Activated T-cell treated with anti-CD3 and anti-CD28 coated beads, Interleukin-2, amount 50 U/mL, for 24 hours (primary cell): ENCODE results near the gene TM7SF2.
A peak's percentile ranks its signal among the peaks of the same experiment; 100 is the strongest.

ENCODE experiments used
- DNase-seq: peaks from one replicate; pipeline ENCODE4 v3.0.0-alpha.2; 2020
- H3K27ac Mint-ChIP-seq: 2 replicates; pipeline ENCODE4 v1.8.0; 2020; ENCODE audit warnings: mild to moderate bottlenecking, mixed read lengths
- H3K27me3 Mint-ChIP-seq: 2 replicates; pipeline ENCODE4 v1.8.0; 2020; ENCODE audit warnings: mixed read lengths
- H3K36me3 Mint-ChIP-seq: 2 replicates; pipeline ENCODE4 v1.8.0; 2020; ENCODE audit warnings: low read depth, mixed read lengths
- H3K4me1 Mint-ChIP-seq: 2 replicates; pipeline ENCODE4 v1.8.0; 2020; ENCODE audit warnings: low read depth, mixed read lengths
- H3K4me3 Mint-ChIP-seq: 2 replicates; pipeline ENCODE4 v1.8.0; 2020; ENCODE audit warnings: mild to moderate bottlenecking, moderate library complexity, mixed read lengths
- H3K9me3 Mint-ChIP-seq: 2 replicates; pipeline ENCODE4 v1.8.0; 2020; ENCODE audit warnings: mixed read lengths

Gene TM7SF2

DNA sequence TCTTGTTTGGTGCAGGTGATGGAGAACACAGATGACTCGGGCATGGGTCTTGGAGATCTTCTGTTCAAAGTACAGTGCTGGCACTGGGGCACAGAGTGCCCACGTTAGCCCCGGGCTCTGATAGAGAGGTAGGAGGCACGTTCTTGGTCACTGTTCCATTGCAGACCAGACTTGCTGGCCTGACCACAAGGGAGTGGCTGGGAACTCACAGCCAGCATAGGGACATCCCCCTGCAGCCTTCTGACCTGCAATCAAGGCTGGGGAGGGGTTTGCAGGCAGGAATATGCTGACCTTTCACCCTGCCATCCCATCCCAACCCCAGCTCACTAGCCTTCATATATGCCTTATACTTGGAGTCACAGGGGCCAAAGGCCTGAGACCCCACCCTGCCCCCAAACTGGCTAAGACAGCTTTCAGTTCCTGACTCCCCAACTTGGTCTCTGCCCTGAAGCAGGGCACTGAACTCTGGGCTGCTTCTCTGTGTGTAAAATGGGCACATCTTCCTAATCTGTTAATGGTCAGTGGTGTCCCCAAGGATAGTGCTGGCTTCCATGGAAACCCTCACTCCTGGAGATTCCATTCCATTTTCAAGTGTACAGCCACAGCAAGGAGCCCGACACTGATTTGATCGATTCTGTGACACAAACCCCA lies 15.1 kb downstream of the TM7SF2 start:
- H3K4me1 Mint-ChIP-seq: peaks cover 26% of the 10 kb centered on the region
- H3K4me3 Mint-ChIP-seq: no peak overlapping the region
- peaks cover 94% of the 10 kb centered on the region for H3K36me3 Mint-ChIP-seq
- no peaks in the 10 kb centered on the region for H3K27me3 Mint-ChIP-seq
- H3K9me3 Mint-ChIP-seq: no peaks in the 10 kb centered on the region
- no peak for DNase-seq
- H3K27ac Mint-ChIP-seq: peak overlapping the region; percentile 68

DNA sequence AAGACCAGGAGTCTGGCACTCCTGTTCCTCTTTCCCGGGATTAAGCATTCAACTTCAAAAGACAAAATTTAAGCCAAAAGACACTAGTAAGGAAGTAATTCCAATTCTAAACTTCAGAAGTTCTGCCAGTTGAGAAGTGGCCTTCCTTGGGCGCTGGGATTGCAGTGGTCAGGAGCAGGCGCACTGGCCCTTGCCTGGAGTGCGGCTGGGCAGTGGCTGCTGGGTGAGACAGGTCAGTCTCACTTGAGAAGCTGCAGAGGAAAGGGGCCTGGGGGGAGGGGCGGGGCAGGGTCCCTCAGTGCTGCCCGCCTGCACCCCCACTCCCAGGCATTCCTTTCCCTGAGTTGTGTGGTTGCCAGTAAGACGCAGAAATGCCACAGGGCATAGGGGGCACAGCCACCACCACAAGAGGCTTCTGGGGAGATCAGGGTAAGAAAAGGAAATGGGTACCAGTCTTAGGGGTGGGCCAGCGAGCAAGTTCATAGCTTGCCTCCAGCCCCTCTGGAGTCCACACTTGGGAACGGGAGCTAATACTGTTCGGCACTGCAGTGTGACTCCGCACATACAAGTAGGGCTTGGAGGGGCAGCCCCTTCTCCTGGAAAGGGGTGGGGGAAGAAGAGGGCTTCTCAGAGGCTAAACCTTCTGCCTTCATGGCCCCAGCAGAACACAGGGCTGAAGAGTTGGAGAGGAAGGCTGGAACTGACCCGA lies 16.0 kb downstream of the TM7SF2 start:
- Mint-ChIP-seq H3K36me3 (peaks cover 94% of the 10 kb centered on the region), H3K27me3 (no peaks in the 10 kb centered on the region), H3K4me1 (peaks cover 26% of the 10 kb centered on the region), H3K9me3 (no peaks in the 10 kb centered on the region), H3K4me3 (no peak overlapping the region), H3K27ac (peak overlapping the region; percentile 22)
- peak; percentile 28 for DNase-seq

DNA sequence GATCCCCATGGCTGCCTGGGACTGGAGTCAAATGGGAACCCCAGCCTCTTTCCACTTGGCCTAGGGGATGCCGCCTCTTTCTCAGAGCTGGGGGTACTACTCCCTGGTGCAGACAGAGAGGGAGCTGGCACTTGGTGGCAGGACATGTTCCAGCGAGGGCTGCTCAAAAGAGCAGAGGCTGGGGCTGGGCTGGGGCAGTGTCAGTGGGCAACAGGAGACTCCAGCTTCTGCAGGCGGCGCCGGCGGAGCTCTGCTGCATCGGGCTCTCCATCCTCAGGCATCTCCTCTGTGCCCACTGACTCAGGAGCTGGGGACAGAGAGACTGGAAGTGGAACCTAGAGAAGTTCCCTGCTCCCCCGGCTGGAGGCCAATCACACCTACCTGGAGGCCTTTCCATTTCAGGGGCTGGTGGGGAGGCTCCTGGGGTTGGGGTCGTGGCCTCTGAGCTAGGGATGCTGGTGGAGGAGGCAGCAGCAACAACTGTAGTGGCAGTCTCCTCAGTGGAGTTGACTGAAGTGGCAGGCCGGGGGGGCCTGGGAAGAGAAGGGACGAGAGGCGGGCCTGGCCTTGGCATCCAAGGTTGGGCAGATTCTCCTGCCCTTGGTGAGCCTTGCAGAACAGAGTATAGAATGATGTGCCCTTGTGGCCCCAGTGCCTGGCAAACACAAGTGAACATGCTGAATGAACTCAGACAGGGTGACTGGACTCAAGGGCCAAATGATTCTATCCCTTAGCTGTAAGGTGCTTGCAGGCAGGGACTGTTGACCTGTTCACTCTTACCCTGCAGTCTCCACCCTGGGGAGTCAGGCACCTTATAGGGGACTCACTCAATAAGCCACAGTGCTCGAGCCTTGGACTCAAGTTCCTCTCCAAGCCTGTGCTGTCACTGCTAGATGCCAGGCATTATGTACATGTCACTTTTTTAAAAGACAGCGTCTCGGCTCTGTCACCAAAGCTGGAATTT lies 16.8 kb downstream of the TM7SF2 start:
- H3K27ac Mint-ChIP-seq: peak overlapping the region; percentile 55
- peak; percentile 28 for DNase-seq
- peaks cover 28% of the 10 kb centered on the region for H3K4me1 Mint-ChIP-seq
- H3K36me3 Mint-ChIP-seq: peaks cover 98% of the 10 kb centered on the region
- no peak overlapping the region for H3K4me3 Mint-ChIP-seq
- H3K27me3 Mint-ChIP-seq: no peaks in the 10 kb centered on the region
- no peaks in the 10 kb centered on the region for H3K9me3 Mint-ChIP-seq

DNA sequence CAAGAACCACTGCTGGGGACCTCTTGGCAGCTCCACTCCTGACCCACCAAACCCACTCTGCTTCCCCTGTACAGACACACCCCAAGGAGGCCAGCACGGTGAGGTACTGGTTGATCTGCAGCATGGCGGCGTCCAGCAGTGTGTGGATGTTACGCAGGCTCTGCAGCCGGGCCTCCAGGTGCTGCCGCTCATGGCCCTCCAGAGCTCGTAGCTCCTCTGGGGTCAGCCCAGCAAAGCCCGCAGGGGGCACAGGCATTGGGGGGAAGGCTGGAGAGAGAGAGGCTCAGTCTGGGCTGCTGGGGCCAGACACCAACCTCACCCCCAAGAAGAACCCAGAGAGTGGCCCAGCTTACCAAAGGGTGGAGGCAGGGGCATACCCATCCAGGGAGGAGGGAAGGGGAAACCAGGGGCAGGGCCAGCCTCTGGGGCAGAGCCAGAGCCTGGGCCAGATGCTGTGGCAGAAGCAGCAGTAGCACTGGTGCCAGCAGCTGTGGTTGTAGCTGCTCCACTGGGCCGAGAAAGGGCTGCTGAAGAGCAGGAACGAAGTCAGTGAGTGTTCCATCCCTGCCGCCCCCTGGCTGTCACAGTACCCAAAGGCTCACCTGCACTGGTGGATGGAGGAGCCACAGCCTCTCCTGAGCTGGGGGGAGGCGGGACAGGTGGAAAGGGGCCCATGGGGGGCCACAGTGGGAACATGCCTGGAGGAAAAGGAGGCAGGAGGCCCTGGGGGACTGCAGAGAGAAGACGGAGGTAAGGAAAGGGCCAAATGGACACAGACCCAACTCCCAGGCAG lies 18.2 kb downstream of the TM7SF2 start:
- Mint-ChIP-seq H3K27ac (no peak overlapping the region), H3K4me3 (no peak overlapping the region), H3K36me3 (peaks cover 100% of the 10 kb centered on the region), H3K4me1 (peaks cover 18% of the 10 kb centered on the region), H3K9me3 (no peaks in the 10 kb centered on the region), H3K27me3 (no peaks in the 10 kb centered on the region)
- DNase-seq: peak; percentile 27

DNA sequence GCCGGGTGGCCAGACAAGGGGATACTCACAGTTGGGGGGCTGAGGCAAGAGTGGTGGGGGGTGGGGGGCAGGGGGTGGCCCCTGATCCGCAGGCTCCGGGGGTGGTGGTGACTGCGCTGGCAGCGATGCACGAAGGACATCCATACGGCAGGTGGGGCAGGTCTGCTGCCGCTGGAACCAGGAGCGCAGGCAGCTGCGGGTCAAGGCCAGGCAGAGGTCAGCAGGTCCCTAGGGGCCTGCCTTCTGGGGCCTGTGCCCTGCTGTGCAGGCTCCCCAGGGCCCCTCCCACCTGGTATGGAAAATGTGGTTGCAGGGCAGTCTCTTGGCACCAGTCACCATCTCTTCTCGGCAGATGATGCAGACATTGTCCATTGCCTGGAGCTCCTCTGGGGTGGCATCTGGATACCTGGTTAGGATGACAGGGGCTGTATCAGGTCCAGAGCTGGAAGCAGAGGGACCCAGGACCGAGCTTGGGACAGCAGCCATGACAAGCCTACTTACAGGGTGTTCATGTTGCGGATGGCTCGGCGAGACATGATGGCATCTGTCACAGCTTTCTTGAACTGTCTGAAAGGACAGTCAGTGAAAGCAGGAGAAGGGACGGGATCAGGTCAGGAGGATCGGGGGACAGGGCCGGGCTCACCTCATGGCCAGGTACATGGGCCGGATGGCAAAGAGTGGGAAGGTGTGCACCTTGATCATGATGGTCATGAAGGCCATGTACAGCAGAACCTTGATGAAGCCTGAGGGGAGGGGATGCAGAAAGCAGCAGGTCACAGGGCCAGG lies 19.2 kb downstream of the TM7SF2 start:
- peaks cover 96% of the 10 kb centered on the region for H3K36me3 Mint-ChIP-seq
- DNase-seq: no peak
- H3K27me3 Mint-ChIP-seq: no peaks in the 10 kb centered on the region
- no peaks in the 10 kb centered on the region for H3K9me3 Mint-ChIP-seq
- H3K4me3 Mint-ChIP-seq: no peak overlapping the region
- peaks cover 24% of the 10 kb centered on the region for H3K4me1 Mint-ChIP-seq
- peak overlapping the region; percentile 70 for H3K27ac Mint-ChIP-seq

DNA sequence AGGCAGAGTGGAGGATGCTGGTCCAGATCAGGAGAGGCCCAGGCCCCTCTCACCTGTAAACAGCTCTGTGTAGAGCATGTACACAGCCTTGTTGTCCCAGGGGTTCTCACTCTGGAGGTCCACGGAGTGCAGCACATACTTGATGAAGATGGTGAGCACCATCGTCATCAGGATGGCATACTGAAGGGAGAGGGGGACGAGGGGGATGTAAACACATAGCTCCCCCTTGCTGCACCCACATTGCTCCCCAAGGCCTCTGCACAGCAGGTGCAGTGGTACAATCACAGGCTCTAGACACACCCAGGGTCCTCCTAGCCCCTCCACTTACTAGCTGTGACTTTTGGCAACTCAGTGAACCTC lies 19.7 kb downstream of the TM7SF2 start:
- peaks cover 90% of the 10 kb centered on the region for H3K36me3 Mint-ChIP-seq
- H3K27me3 Mint-ChIP-seq: no peaks in the 10 kb centered on the region
- peak overlapping the region; percentile 99 for H3K27ac Mint-ChIP-seq
- peaks cover 30% of the 10 kb centered on the region for H3K4me1 Mint-ChIP-seq
- DNase-seq: no peak
- H3K4me3 Mint-ChIP-seq: no peak overlapping the region
- H3K9me3 Mint-ChIP-seq: no peaks in the 10 kb centered on the region

DNA sequence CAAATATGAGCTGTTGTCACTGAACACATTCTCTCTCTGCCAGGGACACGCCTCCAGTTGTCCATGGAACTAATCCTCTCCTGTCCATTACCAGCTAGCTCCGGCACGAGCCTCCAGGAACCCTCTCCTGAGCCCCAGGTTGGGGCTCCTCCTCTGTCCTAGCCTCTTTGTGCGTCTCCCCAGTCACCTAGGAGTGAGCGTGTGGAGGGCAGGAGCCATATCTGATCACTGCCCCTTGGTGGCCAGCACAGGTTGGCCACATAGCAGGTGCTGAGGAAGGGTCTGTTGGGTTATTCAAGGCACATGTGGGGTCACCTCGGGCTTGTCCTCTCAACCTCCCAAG lies 20.2 kb downstream of the TM7SF2 start:
- Mint-ChIP-seq H3K4me3 (no peak overlapping the region), H3K27me3 (no peaks in the 10 kb centered on the region), H3K9me3 (no peaks in the 10 kb centered on the region), H3K4me1 (peaks cover 33% of the 10 kb centered on the region), H3K36me3 (peaks cover 86% of the 10 kb centered on the region), H3K27ac (peak overlapping the region; percentile 99)
- DNase-seq: no peak

DNA sequence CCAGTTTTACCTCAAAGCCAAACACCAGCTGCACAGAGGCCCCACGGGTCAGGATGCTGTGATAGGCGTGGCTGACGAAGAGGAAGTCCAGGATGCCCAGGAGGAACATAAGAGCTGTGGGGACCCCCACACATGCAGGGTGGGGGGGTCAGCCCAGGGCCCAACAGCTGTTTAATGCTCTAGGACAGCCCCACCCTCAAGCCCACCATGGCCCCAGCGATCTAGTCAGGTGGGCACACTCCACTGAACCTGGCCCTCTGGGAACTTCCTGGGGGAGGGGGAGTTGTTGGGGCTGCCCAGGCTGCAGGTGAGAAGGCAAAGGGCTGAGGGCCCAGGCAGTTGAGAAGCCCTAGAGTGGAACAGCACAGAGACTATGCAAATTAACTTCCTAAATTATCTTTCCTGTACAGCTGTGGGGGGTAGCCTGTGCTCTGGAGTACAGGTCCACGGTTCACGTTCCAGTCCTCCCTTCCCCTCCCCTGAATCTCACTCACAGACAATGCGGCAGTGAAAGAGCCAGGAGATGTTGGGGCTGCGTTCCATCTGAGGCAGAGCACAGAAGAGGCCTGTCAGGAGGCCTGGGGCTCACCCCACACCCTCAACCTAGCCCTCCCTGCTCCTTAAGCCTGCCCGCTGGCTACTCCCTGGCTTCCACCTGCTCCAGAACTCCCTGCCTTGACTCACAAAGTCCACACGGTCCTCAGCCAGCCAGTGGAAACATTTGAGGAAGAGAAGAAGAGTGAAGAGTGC lies 20.7 kb downstream of the TM7SF2 start:
- H3K4me3 Mint-ChIP-seq: peak overlapping the region; percentile 97
- no peaks in the 10 kb centered on the region for H3K27me3 Mint-ChIP-seq
- no peak for DNase-seq
- H3K9me3 Mint-ChIP-seq: no peaks in the 10 kb centered on the region
- H3K4me1 Mint-ChIP-seq: peaks cover 33% of the 10 kb centered on the region
- H3K36me3 Mint-ChIP-seq: peaks cover 80% of the 10 kb centered on the region
- H3K27ac Mint-ChIP-seq: peak overlapping the region; percentile 99

DNA sequence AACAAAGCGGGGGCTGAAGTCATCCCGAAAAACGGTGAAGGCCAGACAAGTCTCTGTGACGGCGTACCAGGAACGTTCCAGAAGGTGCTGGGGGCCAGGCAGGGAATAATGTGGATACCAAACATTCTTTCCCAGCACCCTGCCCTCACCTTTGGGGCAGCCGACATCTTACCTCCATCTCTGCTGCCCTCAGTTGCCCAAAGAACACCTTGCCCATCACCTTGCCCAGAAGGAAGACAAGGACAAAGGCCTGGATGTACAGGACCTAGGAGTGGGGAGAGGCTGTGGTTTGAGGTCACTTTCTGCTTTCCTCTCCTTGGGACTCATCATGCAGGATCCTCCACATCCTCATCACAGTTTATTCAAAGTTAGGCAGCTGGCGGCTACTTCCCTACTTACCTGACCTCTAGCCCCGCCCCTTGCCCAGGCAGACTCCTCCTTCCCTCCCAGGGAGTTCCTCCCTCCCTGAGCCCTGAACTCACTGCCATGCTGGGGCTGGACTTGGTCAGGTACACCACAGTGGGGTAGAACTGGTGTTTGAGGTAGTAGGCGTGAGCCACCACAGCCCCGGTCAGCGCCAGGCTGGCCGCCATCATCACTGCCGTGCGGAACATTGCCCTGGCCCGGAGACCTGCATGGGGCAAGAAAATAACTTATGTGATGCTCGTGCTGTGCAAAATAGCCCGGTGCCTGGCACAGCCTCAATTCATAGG lies 21.5 kb downstream of the TM7SF2 start:
- peaks cover 73% of the 10 kb centered on the region for H3K36me3 Mint-ChIP-seq

DNA sequence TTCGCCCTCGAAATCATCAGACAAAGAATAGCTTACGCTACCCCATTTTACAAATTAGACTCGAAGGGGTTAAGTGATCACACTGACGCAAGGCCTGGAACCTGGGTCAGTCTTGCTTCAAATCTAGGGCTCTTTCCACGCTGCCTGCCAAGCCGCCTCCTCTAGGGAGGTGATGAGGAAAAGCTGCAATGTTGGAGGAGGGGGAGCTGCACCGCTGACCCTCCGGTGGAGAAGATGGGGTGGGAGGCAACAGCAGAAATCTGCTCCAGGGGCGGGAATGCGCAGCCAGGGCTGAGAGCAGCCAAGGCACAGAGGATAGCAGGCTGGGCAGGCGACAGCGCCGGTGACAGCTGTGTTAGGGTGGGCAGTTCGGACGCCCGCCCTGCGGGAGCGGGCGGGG lies 22.1 kb downstream of the TM7SF2 start:
- H3K4me3 Mint-ChIP-seq: peak overlapping the region; percentile 97
- peaks cover 33% of the 10 kb centered on the region for H3K4me1 Mint-ChIP-seq
- H3K27me3 Mint-ChIP-seq: no peaks in the 10 kb centered on the region
- peak overlapping the region; percentile 99 for H3K27ac Mint-ChIP-seq
- peaks cover 67% of the 10 kb centered on the region for H3K36me3 Mint-ChIP-seq
- H3K9me3 Mint-ChIP-seq: no peaks in the 10 kb centered on the region
- DNase-seq: no peak

More for the DNA sequence above, 21.5 kb downstream of the TM7SF2 start:
- Mint-ChIP-seq H3K4me1 (peaks cover 33% of the 10 kb centered on the region), H3K9me3 (no peaks in the 10 kb centered on the region), H3K27ac (peak overlapping the region; percentile 99), H3K27me3 (no peaks in the 10 kb centered on the region), H3K4me3 (peak overlapping the region; percentile 97)
- peak; percentile 73 for DNase-seq

DNA sequence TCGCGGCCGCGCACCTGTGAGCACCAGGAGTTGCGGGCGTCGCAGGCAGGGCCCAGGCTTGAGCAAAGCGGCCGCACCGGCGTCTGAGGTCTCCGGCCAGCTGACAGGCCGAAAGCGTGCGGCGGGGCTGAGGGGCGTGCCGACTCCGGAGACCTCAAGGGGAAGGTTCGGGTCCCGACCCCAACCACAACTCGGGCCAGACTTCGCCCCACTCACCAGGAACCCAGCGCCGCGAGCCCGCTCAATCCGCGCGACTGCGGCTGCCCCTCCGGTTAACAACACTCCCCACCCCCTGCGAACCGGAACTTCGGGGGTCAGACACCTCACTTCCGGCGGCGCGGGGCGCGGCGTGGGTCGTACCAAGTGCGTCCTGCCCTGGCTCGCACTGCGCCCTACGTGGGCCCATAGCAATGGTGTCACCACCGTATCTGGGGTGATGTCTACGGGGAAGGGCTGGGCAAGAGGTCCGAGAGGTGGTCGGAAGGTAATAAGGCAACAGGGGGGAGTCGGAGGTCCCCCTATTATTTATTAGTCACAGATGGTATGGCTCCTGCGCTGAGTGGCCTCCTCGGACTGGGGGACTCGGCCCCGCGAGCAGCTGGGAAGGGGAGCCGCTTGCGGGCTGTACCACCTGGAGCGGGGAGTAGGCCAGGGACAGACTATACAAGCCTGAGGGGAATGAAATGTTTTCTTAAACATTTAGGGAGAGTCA lies 22.7 kb downstream of the TM7SF2 start, which contains the start of gene SYVN1:
Gene SYVN1, minus strand, starts transcription at position 280 of the 712 bp plus-strand sequence. CDS start 918 bp downstream, outside the sequence.
- H3K27ac Mint-ChIP-seq: peak within 1 kb of the TSS; percentile 99
- peaks cover 33% of the 10 kb centered on the region for H3K4me1 Mint-ChIP-seq
- no peaks in the 10 kb centered on the region for H3K27me3 Mint-ChIP-seq
- no peaks in the 10 kb centered on the region for H3K9me3 Mint-ChIP-seq
- peak within 1 kb of the TSS; percentile 97 for H3K4me3 Mint-ChIP-seq
- H3K36me3 Mint-ChIP-seq: peaks cover 60% of the 10 kb centered on the region
- peak; percentile 97 for DNase-seq
